ENCODE results near the gene YJU2.

GRCh38 chr19:4241824-4242430 lies 5.0 kb upstream of the YJU2 start:
- TF ChIP-seq POLR2AphosphoS5 (IDR thresholded peaks at IDR 0.05), result no peak
- no peak for TF ChIP-seq CTCF (IDR thresholded peaks at IDR 0.05; ENCODE audit: poor library complexity, severe bottlenecking)
- no peak for TF ChIP-seq MXI1 (conservative IDR thresholded peaks at IDR 0.05; ENCODE audit: poor library complexity, severe bottlenecking)
- TF ChIP-seq TAF1 (IDR thresholded peaks at IDR 0.05; ENCODE audit: low read depth), result no peak
- TF ChIP-seq EZH2 (IDR thresholded peaks at IDR 0.05; ENCODE audit: borderline replicate concordance, insufficient read depth, low read length, poor library complexity, severe bottlenecking), result no peak
- no peak for TF ChIP-seq RAD21 (conservative IDR thresholded peaks at IDR 0.05)
- TF ChIP-seq SMC3 (conservative IDR thresholded peaks at IDR 0.05; ENCODE audit: poor library complexity), result no peak
- no peak for TF ChIP-seq REST (IDR thresholded peaks at IDR 0.05; ENCODE audit: borderline replicate concordance)
